ENCODE results near the gene CRYBG1. TPM values are rescaled to one million over a fixed set of nuclear protein-coding genes. Genes with fewer than 3 reads are reported as not detected.
A peak's percentile ranks its signal among the peaks of the same experiment; 100 is the strongest.

Gene CRYBG1
- total RNA-seq, 1 experiment from 2014 or later: 10.7 TPM

GRCh38 chr6:106608080-106608668 is 247.7 kb downstream of the CRYBG1 start:
- Histone ChIP-seq H3K9me3 (ENCODE audit: control insufficient read depth in 1 of 2, insufficient read depth in 1 of 2, low read depth in 1 of 2, low read length in 2 of 2) (no peaks in the 10 kb centered on the region), H3K27ac (ENCODE audit: low read depth, low read length) (no peak overlapping the region), H3K4me2 (ENCODE audit: low read length) (no peak overlapping the region), H3K79me2 (ENCODE audit: insufficient read depth, low read length) (no peaks in the 10 kb centered on the region), H2AFZ (ENCODE audit: low read depth, low read length, poor library complexity, severe bottlenecking) (no peak overlapping the region), H3K36me3 (ENCODE audit: control insufficient read depth in 1 of 2, insufficient read depth in 2 of 2, low read length in 2 of 2) (no peaks in the 10 kb centered on the region), H4K20me1 (ENCODE audit: insufficient read depth) (no peaks in the 10 kb centered on the region), H3K27me3 (ENCODE audit: insufficient read depth, low read length) (no peaks in the 10 kb centered on the region), H3K9ac (ENCODE audit: low read length) (no peak overlapping the region), H3K4me1 (ENCODE audit: control insufficient read depth in 1 of 2, insufficient read depth in 2 of 2, low read length in 2 of 2) (no peaks in the 10 kb centered on the region), H3K4me3 (replicated peaks in 1 of 2; ENCODE audit: low read depth in 1 of 2, low read length in 2 of 2) (no peak overlapping the region), H3K9me2 (ENCODE audit: insufficient read depth) (no peaks in the 10 kb centered on the region)
- ATAC-seq (peak; percentile 91), DNase-seq (ENCODE audit: low read depth, low spot score) (peak; percentile 64)
- RAD21 ChIA-PET (ENCODE audit: low non-redundant PET in 1 of 2, low total read pairs in 2 of 2, uncharacterized antibody in 2 of 2, unreplicated experiment in 2 of 2): no interaction called here
- POLR2A ChIA-PET: no interaction called here
- no peak for TF ChIP-seq POLR2A (IDR thresholded peaks at IDR 0.05; ENCODE audit: borderline replicate concordance, extremely low read depth, insufficient read depth, insufficient read length)
- TF ChIP-seq TCF7L2 (IDR thresholded peaks at IDR 0.05; ENCODE audit: borderline replicate concordance, extremely low read depth, insufficient read depth, insufficient read length): no peak
- TF ChIP-seq CTCF (IDR thresholded peaks at IDR 0.05 in 2 of 3, conservative IDR thresholded peaks at IDR 0.05 in 1 of 3; ENCODE audit: borderline replicate concordance in 1 of 3, insufficient read depth in 1 of 3, low read depth in 2 of 3, low read length in 2 of 3): peak; percentile 57 to 68 (median 60); a peak in 5 of 6 replicates
- no peak for TF ChIP-seq SIN3A (IDR thresholded peaks at IDR 0.05; ENCODE audit: low read depth)
- TF ChIP-seq RAD21 (IDR thresholded peaks at IDR 0.05; ENCODE audit: low read depth): peak; percentile 61
- TF ChIP-seq FOSL1 (IDR thresholded peaks at IDR 0.05; ENCODE audit: low read depth): 0 out of 2 replicates have a peak, but pooled peaks have one; percentile 8
- peak; percentile 64; the same call in 1 of the 2 replicates for TF ChIP-seq CBX3 (IDR thresholded peaks at IDR 0.05; ENCODE audit: low read depth)
- BruUV-seq (replicated peaks): no TSS peak
- CTCF ChIA-PET: interaction anchor here (0.7 to 1.1 kb wide), 6 partner anchors 8 to 389 kb away, joined by 3 to 9 read pairs (median 3); no protein-coding TSS in a partner anchor
- intact Hi-C loops (cut with micrococcal nuclease): loop anchor here (1.0 to 5.0 kb wide), 2 partner anchors 371 to 389 kb away; no protein-coding TSS in a partner anchor

Measured in HCT116 (cell line).